Measurements from ENCODE around the gene CDK19. TPM values are rescaled to one million over a fixed set of nuclear protein-coding genes. Genes with fewer than 3 reads are reported as not detected.

CDK19 gene
- total RNA-seq, 2 donors from 2014 or later: 7.4 to 9.6 TPM

DNA sequence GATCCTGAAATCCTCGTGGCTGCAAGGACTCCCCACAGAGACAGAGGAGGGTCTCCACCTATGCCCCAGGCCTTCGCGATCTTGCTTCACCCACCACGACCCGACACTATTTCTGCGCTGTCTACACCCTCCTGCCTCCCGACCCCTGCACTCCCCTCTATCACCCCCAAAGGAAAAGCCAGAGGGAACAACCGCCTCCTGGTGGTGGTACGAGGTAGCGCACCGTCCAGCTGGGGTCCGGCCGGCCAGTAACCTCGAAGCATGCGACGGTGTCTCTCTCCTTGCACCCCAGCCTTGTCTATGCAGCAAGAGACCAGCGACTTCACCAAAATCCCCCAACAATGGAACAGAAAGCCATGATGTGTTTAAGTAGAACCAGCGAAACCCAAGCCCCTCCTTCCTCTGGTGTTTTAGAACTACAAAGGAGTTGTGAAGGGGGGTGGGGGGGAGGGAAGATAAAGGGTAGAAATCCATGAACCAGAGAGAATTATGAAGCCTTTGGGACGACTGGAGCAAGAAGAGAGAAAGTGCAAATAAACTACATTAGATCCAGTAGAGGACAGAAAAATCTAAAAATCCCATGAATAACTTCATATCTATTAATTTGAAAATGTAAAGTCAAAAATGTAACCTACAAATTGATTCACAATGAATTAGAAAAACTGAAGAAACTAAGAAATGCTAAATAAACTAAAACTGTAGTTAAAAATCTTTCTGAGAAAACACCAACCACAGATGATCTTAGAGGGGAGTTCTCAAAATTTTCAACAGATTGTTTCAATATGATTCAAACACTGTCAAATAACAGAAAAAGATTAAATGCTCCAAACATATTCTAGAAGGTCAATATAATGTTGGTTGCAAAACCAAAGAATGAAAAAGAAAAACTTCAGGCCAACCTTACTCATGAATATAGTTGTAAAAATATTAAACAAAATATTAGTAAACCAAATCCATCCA lies 168.0 kb downstream of the CDK19 start:
- DNase-seq (no peak), ATAC-seq (no peak)
- intact Hi-C loops (cut with DNase I): no loop called here

GRCh38 chr6:110646419-110646698 lies 168.9 kb downstream of the CDK19 start:
- no peak for ATAC-seq
- DNase-seq: no peak
- intact Hi-C loops (cut with DNase I): no loop called here

DNA sequence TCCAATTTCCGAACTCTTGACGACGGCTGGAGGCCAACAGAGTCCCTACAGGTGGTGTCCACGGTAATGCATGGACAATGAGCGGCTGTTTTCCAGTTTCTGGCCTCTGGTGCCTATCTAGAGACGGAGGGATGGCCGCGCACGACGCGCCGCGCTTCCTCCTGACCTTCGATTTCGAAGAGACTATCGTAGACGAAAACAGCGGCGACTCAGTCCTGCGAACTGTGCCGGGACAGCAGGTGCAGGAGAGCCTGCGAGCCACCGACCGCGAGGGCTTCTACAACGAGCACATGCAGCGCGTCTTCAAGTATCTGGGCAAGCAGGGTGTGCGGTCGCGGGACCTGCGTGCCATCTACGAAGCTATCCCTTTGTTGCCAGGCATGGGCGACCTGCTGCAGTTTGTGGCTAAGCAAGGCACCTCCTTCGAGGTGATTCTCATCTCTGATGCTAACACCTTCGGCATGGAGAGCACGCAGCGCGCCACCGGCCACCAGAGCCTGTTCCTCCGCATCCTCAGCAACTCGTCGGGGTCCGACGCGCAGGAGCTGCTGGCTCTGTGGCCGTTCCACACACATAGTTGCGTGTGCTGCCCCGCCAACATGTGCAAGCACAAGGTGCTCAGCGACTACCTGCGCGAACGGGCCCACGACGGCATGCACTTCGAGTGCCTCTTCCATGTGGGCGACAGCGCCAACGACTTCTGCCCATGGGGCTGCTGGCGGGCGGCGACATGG lies 169.4 kb downstream of the CDK19 start:
- ATAC-seq (no peak), DNase-seq (no peak)
- intact Hi-C loops (cut with DNase I): no loop called here

DNA sequence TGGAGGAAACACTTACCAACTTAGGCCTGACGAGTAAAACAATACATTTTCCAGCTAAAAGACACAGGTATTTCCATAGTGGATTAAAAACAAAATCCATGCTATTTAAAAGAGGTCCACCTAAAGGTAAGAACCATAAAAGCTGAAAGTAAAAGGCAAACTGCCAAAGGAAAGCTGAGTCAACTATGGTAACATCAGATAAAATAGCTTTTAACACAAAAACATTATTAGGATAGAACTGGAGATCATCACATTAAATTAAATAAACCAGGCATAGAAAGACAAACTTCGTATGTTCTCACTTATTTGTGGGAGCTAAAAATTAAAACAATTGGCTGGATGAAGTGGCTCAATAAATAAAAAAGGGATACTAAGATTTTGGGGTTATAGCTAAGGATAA lies 172.1 kb downstream of the CDK19 start:
- intact Hi-C loops (cut with DNase I): no loop called here
- no peak for ATAC-seq
- no peak for DNase-seq

GRCh38 chr6:110642711-110643110 lies 172.6 kb downstream of the CDK19 start:
- intact Hi-C loops (cut with DNase I): no loop called here
- no peak for DNase-seq
- no peak for ATAC-seq

GRCh38 chr6:110636781-110637180 lies 178.5 kb downstream of the CDK19 start:
- peak; percentile 40 to 44 for ATAC-seq
- intact Hi-C loops (cut with DNase I): no loop called here
- DNase-seq: no peak

GRCh38 chr6:110635096-110635495 lies 180.2 kb downstream of the CDK19 start:
- DNase-seq (no peak), ATAC-seq (no peak)
- intact Hi-C loops (cut with DNase I): no loop called here

- ATAC-seq (no peak), DNase-seq (no peak)
- intact Hi-C loops (cut with DNase I): no loop called here
Measured at GRCh38 chr6:110633731-110634213, 181.5 kb downstream of the CDK19 start.

- intact Hi-C loops (cut with DNase I): no loop called here
- DNase-seq: no peak
- ATAC-seq: no peak
Measured at GRCh38 chr6:110629153-110629552, 186.1 kb downstream of the CDK19 start.

DNA sequence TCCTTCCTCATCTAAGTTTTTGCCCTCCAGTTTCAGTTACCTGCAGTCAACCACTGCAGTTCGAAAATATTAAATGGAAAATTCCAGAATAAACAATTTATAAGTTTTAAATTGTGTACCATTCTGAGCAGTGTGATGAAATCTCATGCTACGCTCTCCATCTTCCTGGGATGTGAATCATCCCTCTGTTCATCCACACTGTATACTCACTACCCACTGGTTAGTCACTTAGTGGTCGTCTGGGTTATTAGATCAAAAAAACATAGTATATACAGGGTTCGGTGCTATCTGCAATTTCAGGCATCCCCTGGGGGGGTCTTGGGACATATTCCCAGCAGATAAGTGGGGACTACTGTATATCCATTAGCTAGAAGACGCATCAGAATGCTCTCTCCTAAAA lies 186.9 kb downstream of the CDK19 start:
- ATAC-seq: no peak
- intact Hi-C loops (cut with DNase I): no loop called here
- no peak for DNase-seq

DNA sequence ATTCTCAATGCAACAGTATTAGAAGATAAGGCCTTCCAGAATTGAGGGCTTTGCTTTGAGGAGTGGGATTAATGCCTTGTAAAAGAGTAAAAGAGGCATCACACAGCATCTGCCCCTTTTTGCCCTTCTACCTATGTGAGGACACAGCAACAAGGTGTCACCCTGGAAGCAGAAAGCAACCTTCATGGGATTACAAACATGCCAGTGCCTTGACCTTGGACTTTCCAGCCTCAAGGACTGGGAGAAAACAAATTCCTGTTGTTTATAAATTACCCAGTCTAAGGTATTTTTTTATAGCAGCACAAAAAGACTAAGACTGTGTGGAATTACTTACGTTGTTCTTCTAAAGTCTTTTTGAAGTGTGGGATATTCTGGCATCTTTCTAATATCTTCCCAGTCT lies 188.8 kb downstream of the CDK19 start:
- intact Hi-C loops (cut with DNase I): no loop called here
- DNase-seq: no peak
- no peak for ATAC-seq

- ATAC-seq (peak in 1 of 2 donors; percentile 68), DNase-seq (no peak)
- intact Hi-C loops (cut with DNase I): no loop called here
Measured at GRCh38 chr6:110625883-110626282, 189.4 kb downstream of the CDK19 start.

- intact Hi-C loops (cut with DNase I): no loop called here
- no peak for ATAC-seq
- DNase-seq: no peak
Measured at GRCh38 chr6:110622912-110623578, 192.2 kb downstream of the CDK19 start.

GRCh38 chr6:110621061-110621460 lies 194.2 kb downstream of the CDK19 start:
- DNase-seq (no peak), ATAC-seq (no peak)
- intact Hi-C loops (cut with DNase I): no loop called here

GRCh38 chr6:110620065-110620464 lies 195.2 kb downstream of the CDK19 start:
- DNase-seq (no peak), ATAC-seq (no peak)
- intact Hi-C loops (cut with DNase I): no loop called here

DNA sequence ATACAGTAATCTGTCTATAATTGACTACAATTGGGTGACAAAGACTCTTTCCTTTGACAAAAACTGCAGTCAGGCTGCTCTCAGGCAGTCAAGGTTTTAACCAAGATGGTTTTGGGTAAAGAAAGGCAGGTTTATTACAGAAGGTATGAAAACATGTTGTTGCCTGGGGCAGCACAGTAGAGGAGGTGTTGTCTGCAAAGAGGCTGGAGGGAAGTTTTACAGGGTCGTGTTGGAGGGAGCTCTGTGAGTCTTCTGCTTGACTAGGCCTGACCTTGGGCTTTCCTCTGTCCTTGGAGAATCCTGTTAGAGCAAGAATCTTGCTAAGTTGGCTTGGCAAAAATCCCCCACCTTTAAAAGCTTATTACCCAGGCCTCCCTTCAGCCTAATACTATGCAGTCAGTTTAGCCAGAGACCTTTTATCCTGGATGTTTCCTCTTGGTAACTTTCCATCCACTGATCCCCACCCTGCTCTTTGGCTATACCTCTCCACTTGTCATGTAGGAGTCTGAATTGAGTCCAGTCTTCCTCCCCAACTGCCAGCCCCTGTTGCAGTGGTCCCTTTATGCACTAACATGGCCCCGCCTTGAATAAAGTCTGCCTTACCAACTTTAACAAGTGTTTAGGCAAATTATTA lies 195.9 kb downstream of the CDK19 start:
- intact Hi-C loops (cut with DNase I): no loop called here
- DNase-seq: no peak
- ATAC-seq: no peak

DNA sequence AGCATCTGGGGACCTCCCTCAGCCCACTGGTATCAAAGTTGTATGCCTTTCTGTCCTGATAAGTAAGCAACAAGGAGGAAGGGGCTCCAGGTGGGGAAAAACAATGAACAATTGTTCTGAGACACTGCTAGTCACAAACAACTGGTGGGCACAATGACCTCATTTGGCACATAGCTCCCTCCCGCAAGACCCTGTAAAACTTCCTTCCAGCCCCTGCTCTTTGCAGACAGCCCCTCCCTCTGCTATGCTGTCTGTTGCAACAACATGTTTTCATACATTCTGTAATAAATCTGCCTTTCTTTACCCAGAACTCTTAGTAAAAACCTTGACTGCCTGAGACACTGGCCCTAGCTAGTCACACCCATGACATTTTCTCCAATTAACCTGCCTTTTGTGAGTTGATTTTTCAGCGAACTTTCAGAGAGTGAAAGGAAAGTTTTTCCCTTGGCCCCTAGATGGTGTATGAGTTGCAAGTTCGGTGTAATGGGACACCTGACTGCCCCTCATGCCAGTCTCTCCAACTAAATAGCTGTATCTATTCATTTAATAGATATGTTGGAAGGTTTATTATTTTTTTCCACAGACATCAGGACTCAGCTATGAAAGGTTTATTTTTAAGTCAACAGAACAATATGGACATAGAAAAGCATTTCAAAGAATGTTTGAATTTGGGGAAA lies 196.5 kb downstream of the CDK19 start:
- ATAC-seq: peak in 1 of 2 donors; percentile 27

GRCh38 chr6:110617057-110617456 lies 198.2 kb downstream of the CDK19 start:
- intact Hi-C loops (cut with DNase I): no loop called here
- ATAC-seq: no peak
- no peak for DNase-seq

More for the DNA sequence above, 196.5 kb downstream of the CDK19 start:
- intact Hi-C loops (cut with DNase I): no loop called here
- DNase-seq: no peak

DNA sequence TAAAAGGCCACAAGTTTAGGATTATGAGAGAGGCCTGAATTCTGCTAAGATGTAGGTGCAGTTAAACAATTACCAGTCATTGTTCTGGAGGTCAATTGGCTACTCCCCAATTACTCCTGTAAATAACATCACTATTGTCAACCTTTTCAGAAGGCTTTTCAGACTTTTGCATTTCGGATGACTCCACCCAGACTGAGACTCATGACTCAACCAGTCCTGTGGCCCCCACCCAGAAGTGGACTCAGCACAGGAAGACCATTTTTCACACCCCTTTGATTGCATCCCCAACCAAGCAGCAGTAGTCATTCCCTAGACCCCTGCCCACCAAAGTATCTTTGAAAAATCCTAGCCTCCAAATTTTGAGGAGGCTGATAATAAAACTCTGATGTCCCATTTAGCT lies 199.5 kb downstream of the CDK19 start:
- ATAC-seq: no peak
- intact Hi-C loops (cut with DNase I): no loop called here
- no peak for DNase-seq
